ENCODE results near the gene PCNX1. TPM values are rescaled to one million over a fixed set of nuclear protein-coding genes. Genes with fewer than 3 reads are reported as not detected.

The PCNX1 gene
- total RNA-seq, 1 donor from 2014 or later = 75.6 TPM

DNA sequence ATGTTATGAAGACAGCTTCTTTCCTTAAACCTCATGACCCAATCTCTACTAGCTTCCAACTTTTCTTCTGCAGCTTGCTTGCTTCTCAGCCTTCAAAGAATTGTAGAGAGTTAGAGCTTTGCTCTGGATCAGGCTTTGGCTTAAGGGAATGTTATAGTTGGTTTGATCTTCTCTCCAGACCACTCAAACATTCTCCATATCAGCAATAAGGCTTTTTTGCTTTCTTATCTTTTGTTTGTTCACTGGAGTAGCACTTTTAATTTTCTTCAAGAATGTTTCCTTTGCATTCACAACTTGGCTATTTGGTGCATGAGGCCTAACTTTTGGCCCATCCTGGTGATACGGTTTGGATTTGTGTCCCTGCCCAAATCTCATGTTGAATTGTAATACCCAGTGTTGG, 163.8 kb downstream of the PCNX1 start:
- DNase-seq (ENCODE audit: low spot score) = peak; percentile 62

DNA sequence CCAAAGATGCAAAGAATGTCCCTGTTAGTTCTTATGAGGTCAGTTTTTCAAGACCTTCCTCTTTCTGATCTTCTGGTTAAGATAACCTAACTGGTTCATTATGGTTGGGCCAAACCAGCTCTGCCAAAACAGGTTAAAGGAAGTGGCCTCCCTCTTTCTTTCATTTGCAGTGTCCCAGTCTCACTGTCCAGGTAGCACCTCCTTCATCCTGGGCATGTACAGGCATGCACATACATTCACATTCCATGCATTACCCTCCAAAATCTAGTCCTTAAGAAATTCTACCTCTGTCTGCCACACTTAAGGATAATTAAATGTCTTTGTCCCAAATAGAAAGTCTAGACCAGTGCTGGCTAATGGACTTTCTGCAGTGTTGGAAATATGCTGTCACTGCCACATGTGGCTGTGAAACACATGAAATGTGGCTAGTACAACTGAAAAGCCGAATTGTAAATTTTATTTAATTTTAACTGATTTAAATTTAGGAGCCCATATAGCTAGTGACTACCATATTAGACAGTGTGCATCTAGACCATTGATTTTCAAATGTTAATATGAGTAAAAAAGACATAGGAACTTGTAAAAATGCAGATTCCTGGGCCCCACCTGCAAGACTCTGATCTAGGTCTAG, 169.3 kb downstream of the PCNX1 start:
- DNase-seq (ENCODE audit: low spot score) = no peak

DNA sequence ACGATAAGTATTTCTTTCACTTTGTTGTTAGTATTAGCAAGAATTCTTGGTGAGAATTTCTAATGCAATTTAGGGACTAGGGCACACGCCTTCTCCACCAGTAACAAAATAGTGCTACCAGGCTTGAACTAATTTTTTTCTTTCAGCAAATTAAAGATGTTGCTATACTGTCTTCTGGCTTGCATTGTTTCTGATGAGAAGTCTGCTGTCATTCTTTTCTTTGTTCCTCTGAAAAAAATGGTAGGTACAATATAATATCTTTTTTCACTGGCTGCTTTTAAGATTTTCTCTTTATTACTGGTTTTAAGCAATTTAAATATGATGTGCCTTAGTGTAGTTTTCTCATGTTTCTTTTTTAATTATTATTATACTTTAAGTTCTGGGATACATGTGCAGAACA, 171.2 kb downstream of the PCNX1 start:
- no peak for DNase-seq (ENCODE audit: low spot score)

- DNase-seq (ENCODE audit: low spot score) = no peak
These were observed 179.3 kb downstream of the PCNX1 start for GRCh38 chr14:71086567-71086966.

DNA sequence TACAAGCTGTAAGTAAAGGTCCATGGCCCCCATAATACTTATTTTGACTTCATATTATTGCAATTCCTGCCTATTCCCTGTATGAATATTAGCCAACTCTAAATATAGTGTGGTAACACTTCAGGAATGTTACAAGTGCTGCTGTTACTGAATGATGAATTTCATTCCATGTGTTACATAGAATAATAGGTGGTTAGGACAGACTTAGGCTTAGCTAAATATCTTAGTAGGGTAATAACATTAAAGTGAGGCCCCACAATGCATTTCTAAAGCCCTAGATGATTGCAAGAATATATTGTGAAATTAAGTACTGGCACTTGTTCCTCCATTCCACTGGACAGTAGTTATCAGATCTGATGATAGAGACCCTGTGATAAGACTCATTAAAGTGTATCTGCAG, 182.7 kb downstream of the PCNX1 start:
- DNase-seq (ENCODE audit: low spot score) = no peak

- DNase-seq (ENCODE audit: low spot score) = no peak
These were observed 187.5 kb downstream of the PCNX1 start for GRCh38 chr14:71094722-71095121.

- no peak for DNase-seq (ENCODE audit: low spot score)
These were observed 189.7 kb downstream of the PCNX1 start for GRCh38 chr14:71096947-71097346.

DNA sequence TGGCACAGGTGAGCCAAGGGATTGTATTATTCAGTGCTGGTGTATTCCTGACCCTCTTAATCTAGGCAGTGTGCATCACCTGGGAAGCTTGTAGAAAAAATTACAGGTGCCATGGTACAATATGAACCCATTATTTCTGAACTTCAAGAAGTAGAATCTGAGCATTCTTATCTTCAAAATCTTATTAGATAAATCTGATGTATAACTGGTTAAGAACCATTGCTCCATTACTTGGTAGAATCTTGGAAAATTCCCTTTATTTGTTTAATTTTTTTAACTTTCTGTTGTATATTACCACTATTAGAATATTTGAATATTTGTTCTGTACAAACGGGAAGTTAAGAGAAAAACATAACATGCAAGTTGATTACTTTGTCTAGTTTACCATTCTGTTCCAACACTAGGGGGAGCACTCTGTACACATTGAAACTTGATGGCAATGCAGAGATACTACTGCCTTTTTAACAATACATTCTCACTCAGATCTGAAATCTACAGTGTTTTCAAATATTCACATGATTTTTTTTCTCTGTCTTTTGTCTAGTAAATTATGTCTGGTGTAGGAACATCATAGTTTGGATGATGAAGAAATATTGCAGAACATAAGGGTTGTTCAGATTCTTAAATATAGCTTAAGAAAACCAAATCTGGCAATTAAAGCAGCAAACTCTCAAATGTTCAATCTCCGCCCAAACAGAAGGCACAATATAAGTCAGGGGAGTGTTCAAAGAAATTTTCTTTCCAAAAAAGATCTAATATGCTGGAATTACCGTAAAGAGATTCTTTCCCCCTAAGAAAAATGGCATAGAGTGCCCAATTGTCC, 196.6 kb downstream of the PCNX1 start:
- DNase-seq (ENCODE audit: low spot score) = peak; percentile 69

DNA sequence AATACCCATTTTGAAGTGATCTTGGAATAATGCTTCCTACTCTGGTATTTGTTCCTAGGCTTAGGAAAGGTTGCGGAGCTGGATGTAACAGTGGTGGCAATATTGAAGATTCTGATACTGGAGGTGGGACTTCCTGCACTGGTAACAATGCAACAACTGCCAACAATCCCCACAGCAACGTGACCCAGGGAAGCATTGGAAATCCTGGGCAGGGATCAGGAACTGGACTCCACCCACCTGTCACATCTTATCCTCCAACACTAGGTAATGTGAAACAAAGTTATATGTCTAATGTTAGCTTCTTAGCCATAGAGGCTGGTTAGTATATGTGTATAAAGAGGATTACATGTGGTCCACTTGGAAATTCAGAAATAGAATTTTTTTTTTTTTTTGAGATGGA, 197.9 kb downstream of the PCNX1 start:
- DNase-seq (ENCODE audit: low spot score) = no peak

GRCh38 chr14:71107921-71108320, 200.7 kb downstream of the PCNX1 start:
- DNase-seq (ENCODE audit: low spot score) = no peak

- no peak for DNase-seq (ENCODE audit: low spot score)
These were observed 201.3 kb downstream of the PCNX1 start for GRCh38 chr14:71108398-71109119.

- DNase-seq (ENCODE audit: low spot score) = peak; percentile 90
These were observed 206.1 kb downstream of the PCNX1 start for GRCh38 chr14:71113376-71113775.

GRCh38 chr14:71114565-71114964, 207.3 kb downstream of the PCNX1 start:
- no peak for DNase-seq (ENCODE audit: low spot score)

GRCh38 chr14:71115306-71115705, 208.0 kb downstream of the PCNX1 start:
- DNase-seq (ENCODE audit: low spot score) = no peak

GRCh38 chr14:71115821-71116567, 208.7 kb downstream of the PCNX1 start:
- DNase-seq (ENCODE audit: low spot score) = peak; percentile 87

DNA sequence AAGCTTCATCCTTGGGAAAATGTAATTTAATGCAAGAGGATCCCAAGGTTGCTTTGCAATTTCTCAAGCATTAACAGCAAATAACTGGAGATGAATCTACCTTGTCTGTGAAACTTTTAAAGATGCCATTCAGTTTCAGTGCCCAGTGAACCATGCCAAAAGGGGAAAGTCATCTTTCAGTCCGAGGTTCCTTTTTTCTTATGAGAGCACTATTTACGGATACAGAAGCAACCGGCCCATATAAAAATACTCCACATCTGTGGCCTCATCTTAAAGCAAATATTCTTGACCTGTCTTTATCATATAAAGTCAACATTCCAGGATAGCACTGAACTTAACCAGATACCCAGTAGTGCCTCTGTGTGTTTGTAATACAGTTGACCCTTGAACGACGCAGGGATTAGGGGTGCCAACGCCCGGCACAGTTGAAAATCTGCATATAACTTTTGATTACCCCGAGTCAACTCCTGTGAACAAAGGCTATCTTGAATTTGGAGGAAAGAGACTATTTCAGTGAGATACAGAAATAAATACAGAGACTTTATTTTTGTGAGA, 209.4 kb downstream of the PCNX1 start:
- DNase-seq (ENCODE audit: low spot score) = peak; percentile 80

DNA sequence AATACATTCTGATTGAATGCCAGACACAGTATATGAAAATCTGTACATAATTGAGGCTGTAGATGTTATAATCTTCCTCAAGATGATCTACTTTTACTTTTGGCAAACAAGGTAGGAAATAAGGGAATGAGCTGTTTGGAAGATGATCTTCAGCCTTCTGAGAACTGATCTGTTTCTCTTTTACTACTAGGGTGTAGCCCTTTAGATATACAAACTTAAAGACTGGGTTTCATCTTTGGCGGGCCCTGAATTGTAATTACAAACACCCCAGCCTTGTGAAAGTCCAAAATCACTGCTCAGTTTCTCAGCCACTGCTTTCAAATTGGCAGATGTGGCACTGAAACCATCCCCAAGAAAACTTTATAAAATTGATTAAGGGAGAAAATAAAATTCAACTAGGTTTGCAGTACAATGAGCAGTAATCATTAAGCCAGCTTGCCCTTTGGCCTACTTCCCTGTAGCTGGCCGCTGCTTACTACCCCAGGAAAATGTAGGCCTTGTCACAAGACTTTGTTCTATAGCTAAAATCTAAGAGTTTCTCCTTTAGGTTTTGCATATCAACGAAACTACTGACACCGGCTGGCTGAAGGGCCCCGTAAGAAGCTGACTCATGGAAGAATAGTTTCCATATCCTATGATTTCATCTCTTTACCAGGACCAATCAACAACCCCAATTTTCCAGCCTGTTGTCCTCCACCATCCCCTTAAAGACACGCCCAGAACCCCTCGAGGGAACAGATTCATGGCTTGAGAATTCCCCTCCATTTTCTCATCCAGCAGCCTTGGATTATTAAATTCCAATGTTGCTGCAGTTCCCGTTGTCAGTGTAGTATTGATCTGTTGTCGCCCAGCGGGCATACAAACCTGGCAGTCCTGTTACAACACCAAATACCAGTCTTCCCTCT, 210.8 kb downstream of the PCNX1 start:
- peak; percentile 70 for DNase-seq (ENCODE audit: low spot score)

GRCh38 chr14:71119075-71119474, 211.8 kb downstream of the PCNX1 start:
- no peak for DNase-seq (ENCODE audit: low spot score)

GRCh38 chr14:71119832-71120231, 212.6 kb downstream of the PCNX1 start:
- DNase-seq (ENCODE audit: low spot score) = no peak

GRCh38 chr14:71121001-71121400, 213.7 kb downstream of the PCNX1 start:
- no peak for DNase-seq (ENCODE audit: low spot score)
